SIG-M5 treated with dmso at 0.1 percent for 504 hours (cell line): ENCODE results near the gene ELMOD3.

Experiments
- DNase-seq: peaks from one replicate; lab custom pipeline; 2025; ENCODE audit not compliant: unreplicated experiment; lab: John Stamatoyannopoulos, UW

ELMOD3 gene

DNA sequence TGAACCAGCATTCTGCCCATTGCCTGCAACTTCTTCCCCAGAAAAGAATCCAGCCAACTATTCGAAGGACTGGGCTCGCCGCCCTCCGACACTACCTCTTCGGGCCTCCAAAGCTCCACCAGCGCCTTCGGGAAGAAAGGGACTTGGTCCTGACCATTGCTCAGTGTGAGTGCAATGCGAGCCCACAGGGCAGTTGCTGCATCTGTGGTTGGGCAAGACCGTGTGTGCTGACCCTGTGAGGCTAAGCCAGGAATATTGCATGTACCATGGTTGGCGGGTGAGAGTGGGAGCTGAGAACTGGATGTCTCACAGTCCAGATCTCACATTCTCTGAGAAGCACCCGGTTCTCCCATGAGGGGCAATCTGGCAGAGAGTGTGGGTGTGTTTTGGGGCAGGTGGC is 16.5 kb downstream of the ELMOD3 start:
- DNase-seq = no peak

- no peak for DNase-seq
Measured at GRCh38 chr2:85376291-85377065, 21.9 kb downstream of the ELMOD3 start.

DNA sequence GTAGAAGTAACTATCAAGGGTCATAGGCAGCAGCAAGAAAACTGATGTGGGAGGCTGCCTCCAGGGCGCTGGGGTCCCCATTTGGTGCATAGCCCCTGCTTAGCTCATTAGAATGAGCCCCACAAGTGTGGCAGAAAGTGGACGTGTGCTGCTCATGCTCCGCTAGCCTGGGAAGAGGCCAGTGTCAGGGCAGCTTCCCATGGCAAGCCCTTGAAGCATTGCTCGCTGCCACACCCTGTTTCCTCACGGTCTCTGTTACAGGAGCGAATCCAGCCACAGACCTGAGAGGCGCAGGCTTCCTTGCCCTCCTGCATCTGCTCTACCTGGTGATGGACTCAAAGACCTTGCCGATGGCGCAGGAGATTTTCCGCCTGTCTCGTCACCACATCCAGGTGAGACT is 22.5 kb downstream of the ELMOD3 start:
- no peak for DNase-seq

DNA sequence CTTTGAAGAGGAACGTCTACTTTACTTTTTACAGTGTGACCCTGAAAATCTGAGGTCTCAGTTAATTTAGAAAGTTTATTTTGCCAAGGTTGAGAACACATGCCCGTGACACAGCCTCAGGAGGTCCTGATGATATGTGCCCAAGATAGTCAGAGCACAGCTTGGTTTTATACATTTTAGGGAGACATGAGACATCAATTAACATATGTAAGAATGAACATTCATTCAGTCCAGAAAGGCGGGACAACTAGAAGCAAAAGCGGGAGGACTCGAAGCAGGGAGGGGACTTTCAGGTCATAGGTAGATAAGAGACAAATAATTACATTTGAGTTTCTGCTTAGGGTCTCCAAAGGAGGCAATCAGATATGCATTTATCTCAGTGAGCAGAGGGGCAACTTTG is 23.7 kb downstream of the ELMOD3 start:
- DNase-seq = no peak

GRCh38 chr2:85380048-85380447 is 25.5 kb downstream of the ELMOD3 start:
- no peak for DNase-seq

GRCh38 chr2:85383151-85383550 is 28.6 kb downstream of the ELMOD3 start:
- DNase-seq = peak; percentile 34

- no peak for DNase-seq
Measured at GRCh38 chr2:85383850-85384249, 29.3 kb downstream of the ELMOD3 start.

- no peak for DNase-seq
Measured at GRCh38 chr2:85385746-85386145, 31.2 kb downstream of the ELMOD3 start.

GRCh38 chr2:85387754-85388153 is 33.2 kb downstream of the ELMOD3 start:
- DNase-seq = no peak

DNA sequence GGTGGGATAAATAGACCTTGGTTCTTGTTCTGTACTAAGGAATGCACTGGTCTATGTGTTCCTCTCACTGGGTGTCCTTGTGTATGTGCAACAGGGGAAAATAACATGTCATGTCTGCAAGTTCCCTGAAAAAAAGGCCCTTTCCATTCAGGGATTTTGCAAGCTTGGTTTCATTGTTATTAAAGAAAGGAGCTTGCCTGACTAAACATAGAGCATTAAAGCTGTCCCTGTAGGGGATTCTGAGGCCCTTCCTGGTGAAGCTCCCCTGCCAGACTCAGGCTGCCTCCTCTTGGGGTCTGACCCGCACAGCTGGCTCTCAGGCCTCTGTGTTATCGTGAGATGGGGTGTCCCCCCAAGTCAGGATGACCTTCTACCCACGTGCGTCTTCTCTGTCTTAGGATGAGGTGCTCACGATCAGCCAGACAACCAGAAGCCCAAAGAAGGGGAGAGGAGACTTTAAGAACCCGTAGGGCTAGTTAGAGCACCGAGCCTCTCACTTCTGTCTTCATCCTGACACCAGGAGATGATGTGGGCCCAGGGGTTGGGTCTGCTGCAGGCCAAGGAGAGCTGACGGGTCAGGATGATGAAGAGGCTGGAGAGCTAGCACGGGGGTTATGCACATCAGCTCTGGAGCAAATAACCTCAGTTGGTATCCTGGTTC is 34.4 kb downstream of the ELMOD3 start:
- DNase-seq = no peak

GRCh38 chr2:85390941-85391669 is 36.5 kb downstream of the ELMOD3 start:
- DNase-seq = peak; percentile 28

DNA sequence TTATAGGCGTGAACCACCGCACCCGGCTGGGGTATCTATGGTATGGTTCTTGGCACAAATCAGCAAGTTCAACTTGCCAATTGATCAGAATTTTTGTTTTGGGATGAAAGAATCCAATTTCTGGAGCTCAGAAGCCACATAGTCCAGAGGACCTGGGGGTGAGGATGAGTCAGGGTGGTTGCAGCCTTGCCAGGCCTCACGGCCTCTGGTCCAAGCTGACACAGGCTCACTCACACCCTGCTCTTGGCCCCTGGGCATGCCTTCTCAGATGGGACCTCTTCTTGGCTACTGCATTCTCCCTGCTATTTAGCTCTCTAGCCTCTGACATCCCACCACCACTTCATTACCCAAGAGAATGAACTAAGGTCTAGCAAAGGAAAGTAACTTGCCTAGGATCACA is 39.3 kb downstream of the ELMOD3 start:
- DNase-seq = no peak

DNA sequence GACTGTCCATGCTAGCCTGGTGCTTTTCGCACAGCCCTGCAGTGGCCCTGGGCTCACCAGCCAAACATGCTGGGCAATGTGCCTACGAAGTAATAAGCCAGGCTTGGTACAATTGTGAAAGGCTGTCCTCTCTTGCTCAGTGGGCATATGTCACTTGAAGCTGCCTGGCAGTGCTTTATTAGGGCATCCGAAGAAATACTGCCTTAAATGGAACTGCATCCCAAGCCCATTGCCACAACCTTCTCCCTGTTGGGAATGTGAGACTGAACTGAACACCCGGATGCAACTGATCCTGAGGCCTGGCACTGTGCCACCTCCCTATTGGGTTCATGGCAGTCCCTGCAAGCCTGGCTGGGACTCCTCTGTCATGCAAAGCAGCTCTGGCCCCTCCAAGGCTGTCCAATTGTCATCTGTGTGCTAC is 39.7 kb downstream of the ELMOD3 start:
- DNase-seq = no peak

DNA sequence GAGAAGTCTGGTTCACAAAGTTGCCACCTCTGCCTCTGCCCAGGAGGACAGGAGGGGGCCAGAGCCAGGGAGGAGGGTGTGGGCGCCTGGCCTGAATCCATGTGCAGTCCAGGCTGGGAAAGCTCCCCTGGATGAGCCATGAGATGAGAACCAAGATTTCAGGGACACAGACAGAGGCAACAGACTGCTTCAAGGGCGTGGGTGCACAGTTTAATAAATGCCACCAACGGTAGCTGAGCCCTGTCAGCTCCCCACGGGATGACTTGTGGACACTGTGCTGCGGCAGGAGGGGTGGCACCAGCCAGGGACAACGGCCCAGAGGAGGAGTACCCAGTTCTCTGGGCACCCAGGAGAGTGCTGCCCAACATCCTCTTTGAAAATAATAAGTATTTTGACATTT is 40.4 kb downstream of the ELMOD3 start:
- no peak for DNase-seq

DNA sequence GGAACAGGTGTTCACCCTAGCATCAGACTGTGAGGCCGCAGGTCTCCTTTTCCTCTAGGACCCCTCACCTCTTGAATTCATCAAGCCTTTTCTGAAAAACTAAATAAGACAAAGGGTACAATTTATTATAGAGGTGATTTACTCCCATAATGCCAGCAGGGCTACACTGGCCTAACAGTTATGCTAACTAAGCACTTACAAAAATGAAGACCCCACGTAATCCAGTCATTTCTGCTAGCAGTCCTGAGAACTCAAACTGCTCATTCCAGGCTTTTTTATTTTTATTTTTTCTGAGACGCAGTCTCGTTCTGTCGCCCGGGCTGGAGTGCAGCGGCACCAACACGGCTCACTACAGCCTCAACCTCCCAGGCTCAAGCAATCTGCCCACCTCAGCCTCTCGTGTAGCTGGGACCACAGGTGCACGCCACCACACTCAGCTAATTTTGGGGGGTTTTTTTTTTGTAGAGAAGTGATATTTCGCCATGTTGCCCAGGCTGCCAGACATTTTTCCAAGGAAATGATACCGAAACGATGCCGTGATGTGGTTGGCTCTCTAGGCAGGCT is 41.4 kb downstream of the ELMOD3 start:
- DNase-seq = no peak

GRCh38 chr2:85396531-85397470 is 42.2 kb downstream of the ELMOD3 start:
- DNase-seq = peak; percentile 43

GRCh38 chr2:85397925-85398331 is 43.4 kb downstream of the ELMOD3 start:
- no peak for DNase-seq

- DNase-seq = no peak
Measured at GRCh38 chr2:85398426-85399182, 44.0 kb downstream of the ELMOD3 start.

- DNase-seq = no peak
Measured at GRCh38 chr2:85399183-85399455, 44.5 kb downstream of the ELMOD3 start.

- DNase-seq = no peak
Measured at GRCh38 chr2:85400023-85400422, 45.5 kb downstream of the ELMOD3 start.
